Fibroblast of skin of abdomen (primary cell): ENCODE results near the gene ARL8A.
"Not testable (repeated sequence)": the region's sequence is repeated elsewhere in the genome, so short reads cannot be mapped to it uniquely, and the experiment has no call there.

Experiments
- DNase-seq: peaks from one replicate; pipeline ENCODE4 v3.0.0-alpha.2; 2013

The ARL8A gene

GRCh38 chr1:202133989-202134388 lies 10.5 kb downstream of the ARL8A start:
- no peak for DNase-seq

- DNase-seq = no peak
Measured at GRCh38 chr1:202133496-202133895, 11.0 kb downstream of the ARL8A start.

- no peak for DNase-seq
Measured at GRCh38 chr1:202133001-202133400, 11.5 kb downstream of the ARL8A start.

- no peak for DNase-seq
Measured at GRCh38 chr1:202131956-202132821, 12.3 kb downstream of the ARL8A start.

- no peak for DNase-seq
Measured at GRCh38 chr1:202130816-202131522, 13.6 kb downstream of the ARL8A start.

GRCh38 chr1:202130297-202130721 lies 14.2 kb downstream of the ARL8A start:
- no peak for DNase-seq

GRCh38 chr1:202129453-202130296 lies 14.9 kb downstream of the ARL8A start:
- no peak for DNase-seq

- DNase-seq = no peak
Measured at GRCh38 chr1:202127836-202128622, 16.5 kb downstream of the ARL8A start.

GRCh38 chr1:202127061-202127460 lies 17.5 kb downstream of the ARL8A start:
- DNase-seq = no peak

- DNase-seq = no peak
Measured at GRCh38 chr1:202126426-202126825, 18.1 kb downstream of the ARL8A start.

GRCh38 chr1:202125611-202126010 lies 18.9 kb downstream of the ARL8A start:
- no peak for DNase-seq

- no peak for DNase-seq
Measured at GRCh38 chr1:202124142-202124541, 20.4 kb downstream of the ARL8A start.

GRCh38 chr1:202123336-202123813 lies 21.2 kb downstream of the ARL8A start:
- no peak for DNase-seq

GRCh38 chr1:202122639-202123335 lies 21.8 kb downstream of the ARL8A start, which contains the start of gene GPR37L1:
GPR37L1 (plus strand) TSS chr1:202122917; CDS start chr1:202122964, 47 bp downstream.
- DNase-seq = no peak

GRCh38 chr1:202121006-202121405 lies 23.5 kb downstream of the ARL8A start:
- DNase-seq = no peak

- DNase-seq = no peak
Measured at GRCh38 chr1:202117898-202118371, 26.6 kb downstream of the ARL8A start.

GRCh38 chr1:202116287-202116686 lies 28.2 kb downstream of the ARL8A start:
- no peak for DNase-seq

- DNase-seq = no peak
Measured at GRCh38 chr1:202113690-202114300, 30.7 kb downstream of the ARL8A start.

GRCh38 chr1:202112859-202113689 lies 31.5 kb downstream of the ARL8A start:
- no peak for DNase-seq

GRCh38 chr1:202111589-202111988 lies 32.9 kb downstream of the ARL8A start:
- not testable (repeated sequence) for DNase-seq
